SU-DHL-6 (cell line): ENCODE measurements around the gene ARL2BP.

Experiments used
- H2AFZ ChIP-seq: fragments of 200-600 bp; sonication (generic); 2 replicates; pipeline ENCODE4 v1.6.1; 2014; ENCODE audit warnings: low read depth, mild to moderate bottlenecking, moderate library complexity, mixed read lengths, antibody characterized with exemption, low read length; ENCODE audit not compliant: severe bottlenecking
- H3F3A ChIP-seq: fragments of 200-600 bp; shearing (Covaris generic); 2 replicates; pipeline ENCODE4 v1.6.0; 2016; ENCODE audit warnings: antibody characterized with exemption, mild to moderate bottlenecking; ENCODE audit not compliant: insufficient read depth
- H3K27ac ChIP-seq: fragments of 200-600 bp; sonication (generic); 2 replicates; pipeline ENCODE4 v1.5.1; 2016; ENCODE audit warnings: low read depth, mild to moderate bottlenecking, low read length, moderate library complexity, mixed read lengths
- H3K27me3 ChIP-seq: fragments of 200-600 bp; sonication (generic), shearing (Covaris generic); 2 replicates; pipeline ENCODE4 v1.6.0; 2014; ENCODE audit warnings: mild to moderate bottlenecking, low read length
- H3K36me3 ChIP-seq: fragments of 200-600 bp; sonication (generic); 2 replicates; pipeline ENCODE4 v1.6.1; 2014; ENCODE audit warnings: mild to moderate bottlenecking, low read length, mixed read lengths
- H3K4me2 ChIP-seq: fragments of 300-600, 200-600 bp; shearing (Covaris generic), sonication (generic); 2 replicates; pipeline ENCODE4 v1.6.0; 2014; ENCODE audit warnings: low read length, low read depth, mild to moderate bottlenecking; ENCODE audit not compliant: poor library complexity, severe bottlenecking
- H3K4me3 ChIP-seq: fragments of 200-600 bp; sonication (generic); 2 replicates; pipeline ENCODE4 v1.5.1; 2014; ENCODE audit warnings: antibody characterized with exemption, low read length, mild to moderate bottlenecking, mixed read lengths; ENCODE audit not compliant: insufficient read depth, poor library complexity, severe bottlenecking
- H3K79me2 ChIP-seq: fragments of 200-600 bp; sonication (generic); 2 replicates; pipeline ENCODE4 v1.6.1; 2014; ENCODE audit warnings: mild to moderate bottlenecking, low read length, moderate library complexity; ENCODE audit not compliant: insufficient read depth
- H3K9ac ChIP-seq: fragments of 200-600 bp; sonication (generic); 2 replicates; pipeline ENCODE4 v1.7.0; 2014; ENCODE audit warnings: mild to moderate bottlenecking, low read length
- H3K9me2 ChIP-seq: fragments of 200-600 bp; sonication (generic); replicated peaks from 2 replicates; pipeline ENCODE4 v1.6.1; 2014; ENCODE audit warnings: low read length; ENCODE audit not compliant: insufficient read depth
- H3K9me3 ChIP-seq: fragments of 200-600 bp; sonication (generic); 2 replicates; pipeline ENCODE4 v1.6.1; 2014; ENCODE audit warnings: low read length, mixed read lengths; ENCODE audit not compliant: insufficient read depth
- H4K20me1 ChIP-seq: fragments of 200-600 bp; sonication (generic); 2 replicates; pipeline ENCODE4 v1.6.1; 2014; ENCODE audit warnings: low read depth, mild to moderate bottlenecking, antibody characterized with exemption, low read length, moderate library complexity, mixed read lengths
- CTCF ChIP-seq: fragments of 200-600 bp; sonication (generic); IDR thresholded peaks from one replicate; pipeline ENCODE4 v1.5.1; 2017; ENCODE audit warnings: antibody characterized with exemption, mild to moderate bottlenecking, low read length, moderate library complexity; ENCODE audit not compliant: insufficient read depth, poor library complexity, severe bottlenecking
- EZH2phosphoT487 ChIP-seq: fragments of 200-600 bp; sonication (generic), shearing (Covaris generic); conservative IDR thresholded peaks from 2 replicates; pipeline ENCODE4 v1.6.1; 2018; ENCODE audit warnings: mild to moderate bottlenecking, antibody characterized with exemption, low read length, moderate library complexity, mixed read lengths

ARL2BP gene

GRCh38 chr16:57216968-57217367 is 28.1 kb upstream of the ARL2BP start:
- no peaks in the 10 kb centered on the region for H3K79me2 ChIP-seq
- 0 out of 2 replicates have a peak, but pooled peaks cover 6% of the 10 kb centered on the region for H3K9me3 ChIP-seq
- H3K36me3 ChIP-seq, result peaks cover 46% of the 10 kb centered on the region
- H3K9me2 ChIP-seq, result no peaks in the 10 kb centered on the region
- no peak overlapping the region for H3K9ac ChIP-seq
- no peaks in the 10 kb centered on the region for H3F3A ChIP-seq
- no peak overlapping the region for H3K4me3 ChIP-seq
- H3K4me2 ChIP-seq, result no peak overlapping the region
- no peaks in the 10 kb centered on the region for H4K20me1 ChIP-seq
- no peaks in the 10 kb centered on the region for H3K27me3 ChIP-seq
- no peak overlapping the region for H2AFZ ChIP-seq
- H3K27ac ChIP-seq, result no peak overlapping the region
- TF ChIP-seq EZH2phosphoT487 (no peak), CTCF (no peak)

GRCh38 chr16:57223057-57223456 is 22.0 kb upstream of the ARL2BP start:
- H3K79me2 ChIP-seq, result no peaks in the 10 kb centered on the region
- H3K9me3 ChIP-seq, result no peaks in the 10 kb centered on the region
- no peak overlapping the region for H3K9ac ChIP-seq
- no peaks in the 10 kb centered on the region for H3K27me3 ChIP-seq
- no peak overlapping the region for H3K4me3 ChIP-seq
- no peak overlapping the region for H3K27ac ChIP-seq
- no peaks in the 10 kb centered on the region for H3F3A ChIP-seq
- H3K9me2 ChIP-seq, result no peaks in the 10 kb centered on the region
- peaks cover 7% of the 10 kb centered on the region; the same call in 1 of the 2 replicates for H3K36me3 ChIP-seq
- TF ChIP-seq EZH2phosphoT487 (no peak), CTCF (no peak)
- no peak overlapping the region for H3K4me2 ChIP-seq
- no peaks in the 10 kb centered on the region for H4K20me1 ChIP-seq
- no peak overlapping the region for H2AFZ ChIP-seq

GRCh38 chr16:57224651-57225335 is 20.3 kb upstream of the ARL2BP start:
- H3K79me2 ChIP-seq, result no peaks in the 10 kb centered on the region
- no peaks in the 10 kb centered on the region for H3K27me3 ChIP-seq
- no peak overlapping the region for H3K27ac ChIP-seq
- H3K9me2 ChIP-seq, result no peaks in the 10 kb centered on the region
- no peak overlapping the region for H3K4me3 ChIP-seq
- H3K9me3 ChIP-seq, result no peaks in the 10 kb centered on the region
- TF ChIP-seq EZH2phosphoT487, result no peak
- no peak for TF ChIP-seq CTCF
- H4K20me1 ChIP-seq, result no peaks in the 10 kb centered on the region
- H3K36me3 ChIP-seq, result peaks cover 11% of the 10 kb centered on the region; the same call in 1 of the 2 replicates
- no peak overlapping the region for H3K4me2 ChIP-seq
- H3K9ac ChIP-seq, result no peak overlapping the region
- H3F3A ChIP-seq, result no peaks in the 10 kb centered on the region
- H2AFZ ChIP-seq, result no peak overlapping the region
